ENCODE data around the gene L2HGDH.

DNA sequence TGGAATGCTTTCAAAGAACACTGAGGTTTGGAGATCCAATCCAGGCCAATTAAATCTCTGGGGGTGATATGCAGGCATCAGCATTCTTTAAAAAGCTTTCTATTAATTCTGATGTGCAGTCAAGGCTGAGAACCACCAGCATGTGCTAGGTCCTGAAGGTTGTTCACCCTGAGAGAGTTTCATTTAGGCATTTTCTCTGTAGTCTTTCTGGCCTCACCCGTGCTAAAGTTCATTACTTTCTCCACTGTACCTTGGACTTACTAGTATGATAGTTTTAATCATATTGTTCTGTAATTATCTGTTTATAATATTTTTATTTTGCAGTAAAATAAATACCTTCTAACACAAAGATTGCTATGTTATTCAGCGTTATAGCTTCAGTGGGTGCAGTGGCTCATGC, 113.5 kb downstream of the L2HGDH start:
- TF ChIP-seq, protein P1, sequence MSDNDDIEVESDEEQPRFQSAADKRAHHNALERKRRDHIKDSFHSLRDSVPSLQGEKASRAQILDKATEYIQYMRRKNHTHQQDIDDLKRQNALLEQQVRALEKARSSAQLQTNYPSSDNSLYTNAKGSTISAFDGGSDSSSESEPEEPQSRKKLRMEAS (CRISPR knock-in tag; IDR thresholded peaks at IDR 0.05) = no peak
- no peak for TF ChIP-seq NR3C1 (CRISPR knock-in tag; conservative IDR thresholded peaks at IDR 0.05; ENCODE audit: low read depth)
- TF ChIP-seq FOXJ3 (CRISPR knock-in tag; IDR thresholded peaks at IDR 0.05; ENCODE audit: borderline replicate concordance) = no peak
- TF ChIP-seq HMGXB4 (CRISPR knock-in tag; IDR thresholded peaks at IDR 0.05) = no peak
- TF ChIP-seq, protein P2, sequence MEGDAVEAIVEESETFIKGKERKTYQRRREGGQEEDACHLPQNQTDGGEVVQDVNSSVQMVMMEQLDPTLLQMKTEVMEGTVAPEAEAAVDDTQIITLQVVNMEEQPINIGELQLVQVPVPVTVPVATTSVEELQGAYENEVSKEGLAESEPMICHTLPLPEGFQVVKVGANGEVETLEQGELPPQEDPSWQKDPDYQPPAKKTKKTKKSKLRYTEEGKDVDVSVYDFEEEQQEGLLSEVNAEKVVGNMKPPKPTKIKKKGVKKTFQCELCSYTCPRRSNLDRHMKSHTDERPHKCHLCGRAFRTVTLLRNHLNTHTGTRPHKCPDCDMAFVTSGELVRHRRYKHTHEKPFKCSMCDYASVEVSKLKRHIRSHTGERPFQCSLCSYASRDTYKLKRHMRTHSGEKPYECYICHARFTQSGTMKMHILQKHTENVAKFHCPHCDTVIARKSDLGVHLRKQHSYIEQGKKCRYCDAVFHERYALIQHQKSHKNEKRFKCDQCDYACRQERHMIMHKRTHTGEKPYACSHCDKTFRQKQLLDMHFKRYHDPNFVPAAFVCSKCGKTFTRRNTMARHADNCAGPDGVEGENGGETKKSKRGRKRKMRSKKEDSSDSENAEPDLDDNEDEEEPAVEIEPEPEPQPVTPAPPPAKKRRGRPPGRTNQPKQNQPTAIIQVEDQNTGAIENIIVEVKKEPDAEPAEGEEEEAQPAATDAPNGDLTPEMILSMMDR (IDR thresholded peaks at IDR 0.05) = no peak
- TF ChIP-seq ZNF396 (CRISPR knock-in tag; IDR thresholded peaks at IDR 0.05; ENCODE audit: borderline replicate concordance) = no peak
- no peak for TF ChIP-seq CREM (CRISPR knock-in tag; IDR thresholded peaks at IDR 0.05)
- TF ChIP-seq MYBL2 (CRISPR knock-in tag; IDR thresholded peaks at IDR 0.05) = no peak
- TF ChIP-seq ZNF317 (CRISPR knock-in tag; IDR thresholded peaks at IDR 0.05; ENCODE audit: borderline replicate concordance, low read depth) = no peak

Data from WTC11 (cell line).